ENCODE results near the gene ARHGAP30.

Gene ARHGAP30

GRCh38 chr1:161008869-161009510, 60.7 kb downstream of the ARHGAP30 start:
- peak in 1 of 2 experiments; percentile 3 for DNase-seq

- DNase-seq = no peak
Measured at GRCh38 chr1:161007369-161007768, 62.3 kb downstream of the ARHGAP30 start.

- no peak for DNase-seq
Measured at GRCh38 chr1:161006563-161006962, 63.1 kb downstream of the ARHGAP30 start.

GRCh38 chr1:161001525-161001924, 68.2 kb downstream of the ARHGAP30 start:
- DNase-seq = no peak

GRCh38 chr1:161000736-161001480, 68.8 kb downstream of the ARHGAP30 start:
- DNase-seq = no peak

GRCh38 chr1:160999376-160999775, 70.3 kb downstream of the ARHGAP30 start:
- no peak for DNase-seq

GRCh38 chr1:160997323-160998038, 72.2 kb downstream of the ARHGAP30 start:
- peak; percentile 54 to 60 for DNase-seq
